HG03469 (cell line): Measurements from ENCODE around the gene RNF224.

Experiments
- ATAC-seq: cut with Tn5 transposase; IDR thresholded peaks from one replicate; pipeline ENCODE4 v1.9.1; 2021; ENCODE audit warnings: mild to moderate bottlenecking, moderate library complexity, moderate number of reproducible peaks; ENCODE audit not compliant: unreplicated experiment

Gene RNF224

GRCh38 chr9:137225699-137226331, 1.5 kb upstream of the RNF224 start:
- no peak for ATAC-seq

- ATAC-seq: no peak
Observed at GRCh38 chr9:137226338-137227053, 806 bp upstream of the RNF224 start.

GRCh38 chr9:137227853-137228505, 677 bp downstream of the RNF224 start:
- no peak for ATAC-seq

DNA sequence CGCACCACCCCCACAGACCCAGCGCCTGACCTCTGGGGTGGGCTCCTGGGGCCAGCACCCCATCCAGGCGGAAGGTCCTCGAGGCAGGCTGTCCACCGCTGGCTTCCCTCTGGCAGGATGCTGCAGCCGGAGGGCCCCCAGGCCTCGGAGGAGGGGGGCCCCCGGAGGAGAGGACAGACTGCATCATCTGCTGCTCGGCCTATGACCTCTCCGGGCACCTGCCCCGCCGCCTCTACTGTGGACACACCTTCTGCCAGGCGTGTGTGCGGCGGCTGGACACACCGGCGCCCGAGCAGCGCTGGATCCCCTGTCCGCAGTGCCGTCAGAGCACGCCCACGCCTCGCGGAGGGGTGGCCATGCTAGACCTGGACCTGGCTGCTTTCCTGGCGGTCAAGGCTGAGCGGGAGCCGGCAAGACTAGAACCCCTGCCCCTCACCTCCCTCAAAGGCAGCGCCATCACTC, 1.2 kb downstream of the RNF224 start:
- ATAC-seq: no peak

- ATAC-seq: no peak
Observed at GRCh38 chr9:137228968-137229896, 1.9 kb downstream of the RNF224 start.

- ATAC-seq: no peak
Observed at GRCh38 chr9:137229903-137230704, 2.8 kb downstream of the RNF224 start.

DNA sequence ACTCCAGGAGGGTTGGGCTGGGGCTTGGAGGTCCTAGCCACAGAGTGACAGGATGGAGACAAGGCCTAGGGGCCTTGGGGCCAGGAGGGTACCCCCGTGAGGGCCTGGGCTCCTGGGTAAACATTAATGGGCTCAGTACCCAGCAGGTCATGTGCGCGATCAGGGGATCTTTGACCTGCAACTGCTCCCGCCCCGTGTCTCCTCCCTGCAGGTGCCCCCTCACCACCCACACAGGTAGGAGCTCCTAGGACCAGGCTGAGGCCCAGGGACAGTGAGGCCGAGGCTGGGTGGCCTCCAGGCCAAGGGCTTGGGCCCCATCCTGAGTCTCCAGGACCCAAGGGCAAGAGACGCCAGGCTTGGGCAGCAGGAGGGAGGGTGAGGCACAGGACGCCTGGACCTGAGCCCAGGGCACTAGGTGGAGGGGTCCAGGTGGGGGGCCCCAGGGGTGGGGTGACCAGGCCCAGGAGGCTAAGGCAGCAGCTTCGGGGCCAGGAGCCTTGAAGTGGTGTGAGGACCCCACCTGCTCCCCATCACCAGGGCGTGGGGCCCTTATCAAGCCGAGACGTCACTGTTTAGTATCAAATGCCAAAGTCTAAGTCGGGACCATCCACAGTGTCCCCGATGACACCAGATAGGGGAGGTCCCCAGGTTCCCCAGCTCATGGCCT, 3.5 kb downstream of the RNF224 start, which contains the start of gene SLC34A3:
TSS of gene SLC34A3 (plus strand) at position 197 of the 667 bp plus-strand sequence. CDS start 802 bp downstream, outside the sequence.
- ATAC-seq: no peak

- no peak for ATAC-seq
Observed at GRCh38 chr9:137231372-137232039, 4.2 kb downstream of the RNF224 start.

GRCh38 chr9:137232101-137232500, 4.8 kb downstream of the RNF224 start:
- ATAC-seq: no peak

GRCh38 chr9:137232510-137232909, 5.2 kb downstream of the RNF224 start:
- no peak for ATAC-seq

GRCh38 chr9:137233143-137233980, 6.1 kb downstream of the RNF224 start:
- no peak for ATAC-seq

DNA sequence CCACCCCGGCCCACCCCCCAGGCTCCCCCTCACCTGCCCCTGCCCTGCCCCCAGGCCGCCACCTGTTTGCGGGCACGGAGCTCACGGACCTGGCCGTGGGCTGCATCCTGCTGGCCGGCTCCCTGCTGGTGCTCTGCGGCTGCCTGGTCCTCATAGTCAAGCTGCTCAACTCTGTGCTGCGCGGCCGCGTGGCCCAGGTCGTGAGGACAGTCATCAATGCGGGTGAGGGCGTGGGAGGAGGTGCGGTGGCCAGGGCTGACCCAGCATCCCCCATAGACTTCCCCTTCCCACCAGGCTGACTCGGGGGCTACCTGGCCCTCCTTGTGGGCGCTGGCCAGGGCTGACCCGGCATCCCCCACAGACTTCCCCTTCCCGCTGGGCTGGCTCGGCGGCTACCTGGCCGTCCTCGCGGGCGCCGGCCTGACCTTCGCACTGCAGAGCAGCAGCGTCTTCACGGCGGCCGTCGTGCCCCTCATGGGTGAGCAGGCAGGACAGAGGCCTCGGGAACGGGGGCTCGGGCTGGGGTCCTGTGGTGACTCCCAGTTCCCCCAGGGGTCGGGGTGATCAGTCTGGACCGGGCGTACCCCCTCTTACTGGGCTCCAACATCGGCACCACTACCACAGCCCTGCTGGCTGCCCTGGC, 6.9 kb downstream of the RNF224 start:
- ATAC-seq: no peak

- ATAC-seq: no peak
Observed at GRCh38 chr9:137234758-137235423, 7.6 kb downstream of the RNF224 start.

DNA sequence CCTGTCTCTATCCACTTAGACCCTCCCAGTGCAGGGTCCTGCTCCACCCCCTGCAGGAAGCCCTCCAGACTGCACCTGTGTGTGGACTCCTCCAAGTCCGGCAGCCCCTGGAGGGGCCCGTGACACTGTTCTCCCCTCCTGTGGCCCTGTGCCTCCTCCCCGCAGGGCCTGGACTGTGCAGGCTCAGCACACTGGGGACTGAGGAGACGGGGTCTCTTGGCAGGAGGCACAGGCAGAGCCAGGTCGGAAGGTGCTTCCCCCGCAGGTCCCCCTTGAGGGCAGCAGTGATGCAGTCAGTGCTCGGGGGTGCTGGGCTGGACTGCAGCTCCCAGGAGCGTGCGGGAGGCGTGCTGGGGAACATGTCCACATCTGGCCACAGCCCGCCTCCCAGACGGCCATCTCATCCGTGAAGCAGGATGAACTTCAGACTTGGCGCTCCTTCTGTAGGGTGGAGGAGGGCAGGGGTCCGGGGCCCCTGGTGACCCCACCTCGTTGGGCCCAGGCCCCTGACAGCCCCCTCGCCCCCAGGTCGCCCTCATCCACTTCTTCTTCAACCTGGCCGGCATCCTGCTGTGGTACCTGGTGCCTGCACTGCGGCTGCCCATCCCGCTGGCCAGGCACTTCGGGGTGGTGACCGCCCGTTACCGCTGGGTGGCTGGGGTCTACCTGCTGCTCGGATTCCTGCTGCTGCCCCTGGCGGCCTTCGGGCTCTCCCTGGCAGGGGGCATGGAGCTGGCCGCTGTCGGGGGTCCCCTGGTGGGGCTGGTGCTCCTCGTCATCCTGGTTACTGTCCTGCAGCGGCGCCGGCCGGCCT, 8.3 kb downstream of the RNF224 start:
- no peak for ATAC-seq

- no peak for ATAC-seq
Observed at GRCh38 chr9:137236238-137236935, 9.1 kb downstream of the RNF224 start.
